ENCODE measurements around the gene GPSM1. TPM values are rescaled to one million over a fixed set of nuclear protein-coding genes. Genes with fewer than 3 reads are reported as not detected.

Gene GPSM1
- total and polyA plus RNA-seq, 9 of the 15 experiments (the other 6 are each of a cell fraction or from before 2014, with no cell fraction given): 0.04 to 14.2 (median 3.1) TPM

GRCh38 chr9:136372561-136373299, 45.4 kb downstream of the GPSM1 start (continued):
- TF ChIP-seq ZNF592 (IDR thresholded peaks at IDR 0.05) (peak; percentile 58; the same call in 1 of the 2 replicates), COPS2 (conservative IDR thresholded peaks at IDR 0.05) (no peak), ZBTB34 (CRISPR knock-in tag; IDR thresholded peaks at IDR 0.05) (no peak), TAF15 (IDR thresholded peaks at IDR 0.05; ENCODE audit: low read depth, low read length) (no peak), AFF4 (CRISPR knock-in tag; IDR thresholded peaks at IDR 0.05) (peak; percentile 74; the same call in 1 of the 2 replicates), CTCF (IDR thresholded peaks at IDR 0.05 in 2 of 3, conservative IDR thresholded peaks at IDR 0.05 in 1 of 3; ENCODE audit: insufficient read depth in 2 of 3, low read depth in 1 of 3, low read length in 3 of 3) (peak; percentile 53 to 73 (median 55); a peak in 5 of 6 replicates), ZZZ3 (IDR thresholded peaks at IDR 0.05) (no peak), SMARCA4 (IDR thresholded peaks at IDR 0.05) (peak; percentile 38; the same call in 1 of the 2 replicates), RBM17 (IDR thresholded peaks at IDR 0.05; ENCODE audit: borderline replicate concordance, low read depth, low read length) (no peak), RAD51 (IDR thresholded peaks at IDR 0.05; ENCODE audit: borderline replicate concordance, low read depth) (peak; percentile 54; the same call in 1 of the 2 replicates), FOXK2 (conservative IDR thresholded peaks at IDR 0.05 in 1 of 2, IDR thresholded peaks at IDR 0.05 in 1 of 2; ENCODE audit: low read depth in 2 of 2) (0 out of 4 replicates have a peak, but pooled peaks of 1 of the 2 experiments have one; percentile 38), XRCC3 (IDR thresholded peaks at IDR 0.05) (no peak), RUNX1 (IDR thresholded peaks at IDR 0.05; ENCODE audit: low read depth) (no peak), YY1 (IDR thresholded peaks at IDR 0.05; ENCODE audit: borderline replicate concordance in 1 of 3, control insufficient read depth in 1 of 3, extremely low read depth in 1 of 3, insufficient read depth in 3 of 3, insufficient read length in 1 of 3, insufficient replicate concordance in 2 of 3, low read depth in 1 of 3, low read length in 2 of 3) (no peak)

All from K562 (cell line).